NCI-H446 treated with DMSO at 0.1 percent for 48 hours (cell line): ENCODE results near the gene TFR2.

Source experiments
- DNase-seq: peaks from one replicate; lab custom pipeline; 2025; lab: John Stamatoyannopoulos, UW

TFR2 gene

DNA sequence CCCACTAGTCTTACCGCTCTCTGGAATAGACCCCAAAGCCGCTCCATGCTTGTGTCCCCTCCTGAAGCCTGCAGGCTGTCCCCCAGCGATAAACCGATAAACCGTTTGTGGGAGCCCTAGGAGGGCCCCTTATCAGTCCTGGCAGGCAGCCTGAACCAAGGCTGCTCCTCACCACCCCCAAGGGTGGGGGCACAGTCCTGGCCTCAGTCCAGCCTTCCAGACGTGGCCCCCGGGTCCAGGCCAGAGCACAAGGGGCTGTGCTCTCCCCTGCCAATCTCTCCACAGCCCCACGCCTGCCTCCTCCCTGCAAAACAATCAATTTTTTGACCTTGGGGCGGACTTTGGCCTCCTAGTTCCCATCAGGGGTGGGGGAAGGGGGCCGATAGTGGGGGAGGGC is at the start of gene TFR2:
Gene TFR2 (minus strand): TSS at position 90 of the 397 bp plus-strand sequence. CDS start 43 bp downstream, at position 47.
- no peak for DNase-seq

DNA sequence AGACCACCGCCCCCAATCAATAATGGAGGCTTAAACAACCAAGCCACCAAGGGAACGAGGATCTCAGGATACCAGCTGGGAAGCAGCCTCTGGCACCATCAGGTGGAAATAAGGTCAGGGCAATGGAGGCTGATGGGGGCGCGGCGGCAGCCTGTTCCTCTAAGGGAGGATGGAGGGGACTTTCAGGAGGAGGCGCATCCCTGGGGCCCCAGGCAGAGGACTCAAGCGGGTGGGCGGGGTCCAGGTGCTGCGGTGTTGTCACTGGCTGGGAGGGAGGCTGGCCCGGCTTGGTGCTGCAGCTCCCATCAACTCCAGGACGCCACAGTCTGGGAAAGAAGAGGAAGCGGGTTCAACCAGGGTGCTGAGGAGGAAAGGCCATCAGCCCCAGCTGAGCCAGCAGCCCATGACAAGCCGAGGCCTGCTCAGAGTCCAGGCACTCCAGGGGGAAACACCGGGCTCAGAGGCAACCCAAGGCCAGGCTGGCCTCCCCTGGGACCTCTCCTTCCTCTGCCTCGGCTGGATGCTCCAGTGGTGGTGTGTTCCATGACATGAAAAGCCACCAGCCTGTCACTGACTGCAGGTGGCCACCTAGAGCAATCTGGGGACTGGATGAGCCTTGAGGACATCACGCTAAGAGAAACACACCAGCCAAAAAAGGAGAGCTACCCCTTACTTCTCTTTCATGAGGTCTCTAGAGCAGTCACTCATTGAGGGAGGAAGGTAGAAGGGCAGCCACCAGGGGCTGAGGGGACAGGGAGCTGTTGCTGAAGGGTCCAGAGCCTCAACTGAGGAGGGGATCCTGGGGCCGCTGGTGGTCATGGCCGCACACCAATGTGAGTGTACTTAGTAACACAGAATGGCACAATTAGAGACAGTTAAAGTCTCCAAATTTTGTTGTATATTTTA is 48.1 kb upstream of the TFR2 start:
- DNase-seq = no peak

DNA sequence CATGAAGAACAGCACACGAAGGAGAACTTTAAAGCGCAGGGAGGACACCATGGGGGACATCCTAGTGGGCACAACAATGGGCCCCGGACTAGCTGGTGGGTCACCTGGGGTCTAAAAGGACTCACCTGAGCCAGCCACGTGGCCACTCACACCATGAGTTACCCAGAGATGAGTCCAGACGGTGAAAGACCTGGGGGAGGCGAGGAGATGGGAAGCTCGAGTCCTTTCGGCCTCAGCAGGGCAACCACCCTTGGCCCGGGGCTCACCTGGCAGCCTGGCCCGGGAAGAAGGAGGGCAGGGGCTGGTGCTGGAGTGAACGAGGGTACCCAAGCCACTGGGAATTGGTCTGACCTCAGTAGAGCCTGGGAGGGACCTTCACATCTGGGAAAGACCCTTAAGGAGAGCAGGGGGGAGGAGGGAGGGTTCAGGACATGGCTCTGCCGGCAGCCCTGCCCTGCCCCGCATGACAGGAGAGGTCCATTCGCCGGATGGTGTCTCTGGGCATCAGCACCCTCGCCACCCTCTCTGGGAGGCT is 47.0 kb upstream of the TFR2 start:
- no peak for DNase-seq

- DNase-seq = no peak
These were observed 46.5 kb upstream of the TFR2 start for GRCh38 chr7:100687751-100688300.

DNA sequence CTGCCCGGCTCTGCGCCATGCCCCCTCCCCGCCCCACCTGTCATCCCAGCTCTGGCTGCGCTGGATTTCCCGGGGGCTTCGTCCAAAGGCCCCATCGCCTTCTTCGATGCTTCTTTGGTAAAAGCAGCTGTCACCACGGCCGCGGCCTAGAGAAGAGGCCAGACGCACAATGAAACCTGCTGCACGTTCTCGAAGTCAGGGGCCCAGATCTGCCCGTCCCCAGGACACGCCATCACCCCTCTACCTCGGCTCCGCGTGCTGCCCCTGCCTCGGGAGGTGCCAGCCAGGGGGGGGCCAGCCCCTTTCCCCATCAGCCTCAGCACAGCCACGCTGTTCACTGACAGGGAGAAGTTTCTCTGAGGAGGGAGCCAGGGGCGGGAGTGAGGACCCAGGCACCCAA is 45.9 kb upstream of the TFR2 start:
- no peak for DNase-seq

DNA sequence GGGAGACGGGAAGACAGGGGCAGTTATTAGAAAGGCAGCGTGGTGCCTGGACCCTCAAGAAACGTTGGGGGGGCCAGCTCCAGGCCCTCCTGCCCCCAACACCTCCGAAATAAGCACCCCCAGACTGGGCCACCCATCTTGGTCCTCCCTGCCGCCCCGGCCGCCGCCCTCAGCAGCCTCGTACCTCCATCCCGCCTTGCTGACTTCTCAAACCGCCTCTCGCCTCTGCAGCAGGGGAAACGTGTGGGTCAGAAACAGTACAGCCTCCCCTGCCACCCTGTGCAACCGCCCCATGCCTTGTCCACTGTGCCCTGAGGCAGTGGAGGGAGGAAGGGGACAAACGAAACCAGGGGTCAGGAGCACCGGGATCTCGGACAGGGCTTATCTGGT is 45.5 kb upstream of the TFR2 start:
- DNase-seq = no peak

- no peak for DNase-seq
These were observed 45.0 kb upstream of the TFR2 start for GRCh38 chr7:100686201-100686821.

DNA sequence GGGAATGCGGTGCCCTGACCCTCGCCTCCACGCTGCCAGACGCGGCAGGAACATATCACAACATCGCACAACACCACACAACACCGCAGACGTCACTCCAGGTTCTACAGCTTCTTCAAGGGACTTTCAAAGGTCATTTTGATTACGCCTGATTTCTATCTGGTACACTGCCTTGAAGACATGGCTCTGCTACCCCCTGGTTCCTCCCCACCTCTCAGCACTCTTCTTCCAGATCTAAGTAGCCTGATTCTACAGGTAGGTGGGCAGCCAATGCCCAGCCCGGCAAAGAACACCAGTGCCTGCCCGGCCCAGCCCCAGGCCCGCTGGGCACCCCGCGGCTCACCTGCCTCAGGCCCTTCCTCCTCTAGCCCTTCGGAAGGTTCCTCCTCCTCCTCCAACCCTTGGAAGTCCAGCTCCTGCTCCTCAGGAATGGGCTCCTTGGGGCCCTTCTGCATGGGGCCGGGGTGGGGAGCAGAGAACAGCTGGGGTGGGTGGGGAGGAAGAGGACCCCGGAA is 44.3 kb upstream of the TFR2 start:
- no peak for DNase-seq

- DNase-seq = no peak
These were observed 43.8 kb upstream of the TFR2 start for GRCh38 chr7:100685049-100685605.

DNA sequence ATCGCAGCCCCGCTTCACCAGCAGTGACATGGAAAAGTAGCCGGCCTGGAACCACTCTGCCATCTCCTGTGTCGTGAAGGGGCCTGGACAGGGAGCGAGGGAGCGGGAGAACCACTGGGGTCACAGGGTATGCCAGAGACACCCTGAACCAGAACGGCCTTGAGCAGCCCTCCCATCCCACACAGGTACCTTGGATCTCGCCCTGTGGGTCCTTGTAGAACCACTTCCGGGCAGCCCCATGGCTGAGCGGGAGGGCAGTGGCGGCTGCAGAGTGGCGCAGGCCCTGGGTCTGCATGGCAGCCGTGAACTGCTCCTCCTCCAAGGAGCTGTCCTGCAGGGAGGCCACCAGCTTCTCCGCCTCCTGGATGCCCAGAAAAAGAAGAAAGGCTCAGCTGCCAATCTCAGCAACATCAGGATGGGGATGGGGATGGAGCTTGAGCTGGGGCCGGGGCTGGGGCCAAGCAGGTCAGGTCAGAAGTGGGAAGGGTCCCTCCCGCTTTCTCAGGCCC is 43.2 kb upstream of the TFR2 start:
- DNase-seq = no peak

DNA sequence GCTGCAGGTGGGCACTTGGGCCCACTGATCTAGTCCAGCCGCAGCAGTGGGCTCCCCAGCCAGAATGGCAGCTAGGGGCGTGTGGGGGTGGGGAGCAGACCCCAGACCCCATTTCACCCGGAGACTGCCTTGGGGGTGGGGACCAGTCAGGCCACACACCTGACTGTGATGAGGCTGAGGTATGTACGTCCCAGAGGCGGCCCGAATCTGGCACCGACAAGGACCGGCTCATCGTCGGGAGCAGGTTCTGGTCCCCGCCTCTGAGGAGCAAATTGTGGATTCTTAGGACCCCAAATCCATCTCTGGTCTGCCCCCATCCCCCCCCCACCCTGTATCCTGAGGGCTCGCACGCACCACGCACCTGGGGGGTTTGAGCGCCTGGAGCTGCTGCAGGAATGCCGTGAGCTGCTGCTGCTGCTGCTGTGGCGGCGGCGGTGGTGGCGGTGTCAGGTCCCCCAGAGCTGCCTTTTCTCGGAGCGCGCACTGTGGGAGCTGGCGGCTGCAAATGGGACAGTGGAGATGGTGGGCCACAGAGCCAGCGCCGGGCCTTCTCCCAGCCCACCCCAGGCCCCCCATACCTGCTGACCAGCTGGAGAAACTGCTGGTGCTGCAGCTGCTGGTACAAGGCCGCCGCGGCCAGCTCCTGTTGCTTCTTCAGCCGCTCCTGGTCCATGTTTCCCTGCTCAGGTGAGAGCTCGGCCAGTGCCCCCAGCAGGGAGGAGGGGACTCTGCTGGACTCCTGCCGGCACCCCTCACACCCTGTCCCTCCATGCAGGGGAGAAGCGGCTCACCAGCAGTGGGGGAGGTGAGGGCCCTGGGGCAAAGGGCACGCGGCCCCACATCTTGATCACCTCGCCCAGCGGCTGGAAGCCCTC is 42.5 kb upstream of the TFR2 start:
- no peak for DNase-seq

- no peak for DNase-seq
These were observed 41.8 kb upstream of the TFR2 start for GRCh38 chr7:100682991-100683658.

DNA sequence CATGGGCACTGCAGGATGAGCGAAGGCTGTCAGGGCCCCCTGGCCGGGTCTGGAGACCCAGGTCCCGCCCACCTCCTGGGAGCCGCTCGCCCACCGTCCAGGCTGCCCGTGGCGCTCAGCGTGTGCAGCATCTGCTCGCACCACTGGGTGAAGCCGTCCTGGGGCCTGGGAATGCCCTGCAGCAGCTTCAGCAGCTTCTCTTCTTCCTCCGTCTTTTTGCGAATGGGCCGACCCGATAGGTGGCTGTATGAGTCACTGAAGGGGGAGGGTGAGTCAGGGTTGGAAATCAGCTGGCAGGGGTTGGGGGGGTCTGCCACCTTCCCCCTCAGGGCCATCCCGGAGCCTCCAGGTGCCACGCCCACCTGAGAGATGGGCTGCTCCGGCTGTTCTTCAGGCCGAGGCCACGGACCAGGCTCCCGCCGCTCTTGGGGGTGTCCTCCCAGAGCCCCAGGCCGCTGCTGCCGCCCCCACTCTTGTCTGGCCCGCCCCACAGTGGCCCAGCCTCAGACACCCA is 40.9 kb upstream of the TFR2 start:
- no peak for DNase-seq

GRCh38 chr7:100681491-100682227 is 40.3 kb upstream of the TFR2 start:
- no peak for DNase-seq

DNA sequence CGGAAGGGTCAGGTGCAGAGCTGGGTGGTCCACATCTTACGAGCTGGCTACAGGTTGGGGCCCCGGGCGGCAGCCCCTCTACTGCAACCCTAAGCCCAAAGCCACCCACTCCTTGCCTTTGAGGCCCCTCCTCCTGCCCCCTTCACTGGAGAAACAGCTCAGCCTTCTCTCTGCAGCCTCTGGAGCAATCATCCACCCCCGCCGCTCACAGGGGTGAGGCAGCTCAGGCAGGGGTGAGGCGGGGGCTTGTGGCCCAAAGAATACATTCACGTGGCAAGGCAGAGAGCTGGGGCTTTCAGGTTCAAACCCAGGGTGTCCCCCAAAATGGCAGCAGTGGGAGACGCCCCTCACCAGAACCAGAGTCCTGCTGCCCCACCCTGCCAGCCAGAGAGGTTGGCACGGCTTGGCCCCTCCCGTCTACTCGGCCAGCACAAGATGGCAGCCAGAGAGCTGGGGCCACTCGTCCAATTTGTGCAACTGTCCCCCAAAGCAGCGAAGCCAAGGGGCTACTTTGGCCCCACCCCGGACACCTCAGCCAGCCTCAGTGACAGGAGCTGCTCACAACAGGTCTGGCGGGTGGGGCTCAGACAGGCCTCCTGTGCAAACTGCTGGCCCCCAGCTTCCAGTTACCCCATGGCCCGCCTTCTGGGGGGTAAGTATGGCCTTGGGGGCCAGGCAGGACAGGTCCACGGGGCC is 39.4 kb upstream of the TFR2 start:
- DNase-seq = no peak

GRCh38 chr7:100679927-100680575 is 38.7 kb upstream of the TFR2 start:
- no peak for DNase-seq

GRCh38 chr7:100679129-100679926 is 38.0 kb upstream of the TFR2 start:
- DNase-seq = no peak
